ENCODE results near the gene EPOP. TPM values are rescaled to one million over a fixed set of nuclear protein-coding genes. Genes with fewer than 3 reads are reported as not detected.

EPOP gene
- total RNA-seq: 1 to 10 TPM; 2.0 to 2.1 (median 2.0) TPM

GRCh38 chr17:38674749-38675615 is at the start of gene EPOP:
Gene EPOP, minus strand, starts transcription at chr17:38674957. Its CDS starts 462 bp downstream, at chr17:38674495.
- intact Hi-C loops (cut with DNase I; ENCODE audit: low total_unique reads): loop anchor here (5.0 kb wide), 1 partner anchor 62 kb away; no protein-coding TSS in a partner anchor
- TF ChIP-seq POLR2A (IDR thresholded peaks at IDR 0.05): no peak
- TF ChIP-seq CTCF (IDR thresholded peaks at IDR 0.05): no peak
- peak; percentile 12 to 39 (median 28) for TF ChIP-seq POLR2AphosphoS5 (IDR thresholded peaks at IDR 0.05)
- no peaks in the 10 kb centered on the region for H3K36me3 ChIP-seq
- H3K4me1 ChIP-seq: peaks cover 0 to 6% of the 10 kb centered on the region in 2 donors
- peak within 1 kb of the TSS; percentile 63 to 68 (median 67) for H3K4me3 ChIP-seq
- peak; percentile 85 for DNase-seq (ENCODE audit: low spot score in 2 of 2)
- peaks cover 3 to 4% of the 10 kb centered on the region in 2 donors for H3K27me3 ChIP-seq
- H3K27ac ChIP-seq: peak within 1 kb of the TSS; percentile 14 to 64
- H3K9me3 ChIP-seq: no peaks in the 10 kb centered on the region

- intact Hi-C loops (cut with DNase I; ENCODE audit: low total_unique reads): no loop called here
- Histone ChIP-seq H3K9me3 (no peaks in the 10 kb centered on the region), H3K36me3 (peaks cover 3% of the 10 kb centered on the region), H3K27ac (no peak overlapping the region), H3K27me3 (no peaks in the 10 kb centered on the region), H3K4me1 (no peaks in the 10 kb centered on the region), H3K4me3 (no peak overlapping the region)
- no peak for DNase-seq (ENCODE audit: low spot score in 2 of 2)
- TF ChIP-seq POLR2A (IDR thresholded peaks at IDR 0.05) (no peak), POLR2AphosphoS5 (IDR thresholded peaks at IDR 0.05) (no peak), CTCF (IDR thresholded peaks at IDR 0.05) (no peak)
These were observed 47.0 kb upstream of the EPOP start for GRCh38 chr17:38721802-38722201.

- no peak for DNase-seq (ENCODE audit: low spot score in 2 of 2)
- Histone ChIP-seq H3K4me3 (no peak overlapping the region), H3K27me3 (no peaks in the 10 kb centered on the region), H3K4me1 (no peaks in the 10 kb centered on the region), H3K36me3 (peaks cover 7% of the 10 kb centered on the region), H3K27ac (no peak overlapping the region), H3K9me3 (no peaks in the 10 kb centered on the region)
- intact Hi-C loops (cut with DNase I; ENCODE audit: low total_unique reads): no loop called here
- TF ChIP-seq POLR2AphosphoS5 (IDR thresholded peaks at IDR 0.05) (no peak), CTCF (IDR thresholded peaks at IDR 0.05) (no peak), POLR2A (IDR thresholded peaks at IDR 0.05) (no peak)
These were observed 46.2 kb upstream of the EPOP start for GRCh38 chr17:38720941-38721340.

- DNase-seq (ENCODE audit: low spot score in 2 of 2): no peak
- no peak overlapping the region for H3K4me3 ChIP-seq
These were observed 45.3 kb upstream of the EPOP start for GRCh38 chr17:38719943-38720641.

More at GRCh38 chr17:38719943-38720641, 45.3 kb upstream of the EPOP start:
- H3K27ac ChIP-seq: no peak overlapping the region
- H3K36me3 ChIP-seq: peaks cover 5% of the 10 kb centered on the region
- intact Hi-C loops (cut with DNase I; ENCODE audit: low total_unique reads): no loop called here
- no peaks in the 10 kb centered on the region for H3K9me3 ChIP-seq
- no peaks in the 10 kb centered on the region for H3K27me3 ChIP-seq
- no peaks in the 10 kb centered on the region for H3K4me1 ChIP-seq
- TF ChIP-seq CTCF (IDR thresholded peaks at IDR 0.05) (no peak), POLR2AphosphoS5 (IDR thresholded peaks at IDR 0.05) (no peak), POLR2A (IDR thresholded peaks at IDR 0.05) (no peak)
